DMS53 treated with DMSO at 0.1 percent for 48 hours (cell line): Measurements from ENCODE around the gene BTBD16.

Experiments
- DNase-seq: peaks from one replicate; lab custom pipeline; 2025; ENCODE audit not compliant: unreplicated experiment; lab: John Stamatoyannopoulos, UW

BTBD16 gene

DNA sequence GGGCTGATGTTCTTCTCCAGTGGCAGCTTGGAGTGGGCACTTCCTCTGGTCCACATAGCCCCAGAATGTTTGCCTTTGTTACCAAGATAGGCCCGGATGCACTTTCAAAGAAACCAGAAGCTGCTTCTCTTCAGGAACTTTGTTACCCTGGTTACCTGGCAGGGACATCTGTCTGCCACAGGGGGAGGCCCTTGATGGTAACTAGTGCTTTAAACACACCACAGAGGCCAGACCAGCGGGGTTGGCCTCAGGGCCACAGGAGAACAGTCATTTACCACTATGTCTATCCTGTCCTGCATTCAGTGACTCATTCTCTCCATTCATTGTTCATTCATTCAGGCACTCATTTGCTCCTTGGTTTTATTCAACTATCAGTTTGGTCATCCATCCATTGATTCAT lies 91.5 kb downstream of the BTBD16 start:
- DNase-seq: no peak

DNA sequence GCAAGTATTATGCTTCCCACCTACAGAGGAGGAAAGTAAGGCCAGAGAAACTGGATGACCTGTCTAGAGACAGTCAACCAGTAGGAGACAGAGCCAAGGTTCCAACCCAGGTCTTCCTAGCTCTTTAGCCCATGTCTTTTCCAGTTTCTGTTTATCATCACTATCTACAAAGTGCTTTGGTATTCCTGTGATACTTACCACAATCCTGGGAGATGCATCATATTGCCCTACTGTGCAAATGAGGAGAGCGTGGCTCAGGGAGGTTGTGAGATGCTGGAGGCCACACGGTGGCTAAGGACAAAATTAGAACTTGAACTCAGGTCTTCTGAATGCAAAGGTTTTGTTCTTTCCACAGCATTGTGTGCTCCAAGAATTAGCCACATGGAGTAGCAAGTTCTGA lies 92.2 kb downstream of the BTBD16 start:
- no peak for DNase-seq

DNA sequence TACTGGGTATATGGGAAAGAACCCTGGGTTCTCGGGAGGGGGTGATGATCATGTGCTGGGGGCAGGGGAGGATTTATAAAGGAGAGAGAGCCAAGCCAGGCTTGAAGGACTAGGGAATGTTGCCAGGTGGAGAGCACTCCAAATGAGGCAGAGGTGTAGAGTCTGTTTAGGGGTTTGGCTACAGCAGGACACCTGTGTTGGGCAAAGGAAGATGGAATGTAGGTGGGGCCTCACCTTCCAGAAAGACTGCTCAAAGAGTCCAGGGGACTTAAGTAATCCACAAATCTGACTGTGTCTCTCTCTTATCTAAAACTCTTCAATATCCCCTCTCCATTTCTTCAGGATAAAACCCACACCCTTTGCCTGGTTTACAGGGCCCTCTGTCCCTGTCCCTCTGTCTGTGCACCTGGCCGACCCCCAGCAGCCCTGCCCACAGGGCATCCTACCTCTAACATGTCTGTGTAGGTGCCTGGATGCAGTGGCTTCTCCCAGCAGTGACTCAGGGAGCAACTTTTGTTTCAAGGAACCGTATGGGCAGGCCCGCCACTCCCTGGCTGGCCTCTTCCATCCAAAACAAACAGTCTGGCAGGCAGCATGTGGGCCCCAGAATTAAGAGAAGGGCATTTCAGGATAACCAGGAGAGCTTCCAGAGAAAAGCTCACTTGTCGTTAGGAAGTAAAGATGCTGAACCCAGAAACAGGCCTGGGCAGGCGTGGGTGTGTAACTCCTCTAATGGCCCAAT lies 92.8 kb downstream of the BTBD16 start:
- DNase-seq: no peak

DNA sequence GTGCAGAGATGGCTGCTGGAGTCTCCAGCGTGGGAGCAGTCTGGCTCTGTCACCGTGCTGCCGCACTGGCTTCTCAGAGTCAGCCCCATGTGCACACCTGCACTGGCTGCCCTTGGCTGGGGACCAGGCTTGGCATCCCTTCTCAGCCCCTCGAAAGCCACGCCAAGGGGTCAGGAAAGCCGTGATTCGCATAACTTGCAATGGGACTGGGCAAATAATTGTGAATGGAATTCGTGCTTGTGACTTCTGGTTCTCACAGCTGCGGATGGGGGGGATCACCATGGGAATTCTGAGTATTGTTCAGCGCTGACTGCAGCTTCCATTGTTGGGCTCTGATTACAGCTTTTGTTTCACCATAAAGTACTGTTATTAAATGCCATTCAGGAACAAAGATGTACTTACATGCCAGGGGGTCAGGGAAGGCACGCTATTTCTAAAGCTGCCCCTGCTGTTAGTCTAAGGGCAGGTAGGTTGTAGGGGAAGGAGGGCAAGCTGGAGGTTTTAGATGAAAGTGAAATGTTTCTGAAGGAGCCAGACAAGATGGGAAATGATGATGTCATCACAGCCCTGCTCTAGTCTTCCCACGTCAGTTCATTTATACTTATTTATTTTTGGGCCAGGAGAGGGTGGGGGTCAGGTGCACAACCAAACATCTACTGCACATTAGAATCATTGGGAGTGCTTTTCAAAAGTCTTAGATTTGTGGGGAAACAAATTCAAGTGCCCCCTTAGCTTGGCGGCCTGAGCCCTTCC lies 97.6 kb downstream of the BTBD16 start:
- DNase-seq: no peak

DNA sequence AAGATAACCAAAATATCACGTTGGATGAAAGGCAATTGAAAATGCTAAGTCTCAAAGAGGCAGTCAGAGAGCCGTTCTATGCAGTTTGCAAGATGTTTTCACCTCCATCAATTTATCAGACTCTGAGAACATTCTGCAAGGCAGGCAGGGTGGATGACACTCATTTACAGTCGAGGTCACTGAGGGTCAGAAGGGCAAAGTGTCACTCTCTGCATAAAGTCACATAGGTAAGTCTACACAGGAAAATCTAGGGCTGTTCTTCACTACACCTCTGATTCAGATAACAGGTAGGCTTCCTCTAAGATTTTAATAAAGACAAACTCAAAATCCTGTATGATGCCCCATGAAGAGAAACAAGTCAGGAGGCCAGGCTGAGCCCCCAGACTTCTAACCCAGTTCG lies 102.0 kb downstream of the BTBD16 start:
- DNase-seq: no peak

DNA sequence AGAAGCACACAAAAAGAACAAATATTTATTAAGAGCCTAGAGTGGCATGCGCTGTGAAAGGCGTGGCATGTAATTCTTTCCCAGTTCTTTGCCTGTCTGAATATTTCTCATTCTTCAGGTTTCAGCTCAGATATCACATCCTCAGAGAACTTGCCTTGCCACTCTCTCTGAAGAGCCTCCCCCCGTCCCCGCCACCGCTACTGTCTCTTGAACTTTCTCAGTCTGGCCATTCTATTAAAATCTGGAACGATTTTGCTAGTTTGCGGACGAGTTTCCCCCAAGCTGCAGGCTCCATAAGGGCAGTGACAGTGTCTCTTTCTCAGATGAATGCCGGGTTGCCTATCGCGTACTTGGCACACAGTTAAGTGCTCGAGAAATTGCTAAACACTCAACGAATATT lies 102.6 kb downstream of the BTBD16 start:
- no peak for DNase-seq

DNA sequence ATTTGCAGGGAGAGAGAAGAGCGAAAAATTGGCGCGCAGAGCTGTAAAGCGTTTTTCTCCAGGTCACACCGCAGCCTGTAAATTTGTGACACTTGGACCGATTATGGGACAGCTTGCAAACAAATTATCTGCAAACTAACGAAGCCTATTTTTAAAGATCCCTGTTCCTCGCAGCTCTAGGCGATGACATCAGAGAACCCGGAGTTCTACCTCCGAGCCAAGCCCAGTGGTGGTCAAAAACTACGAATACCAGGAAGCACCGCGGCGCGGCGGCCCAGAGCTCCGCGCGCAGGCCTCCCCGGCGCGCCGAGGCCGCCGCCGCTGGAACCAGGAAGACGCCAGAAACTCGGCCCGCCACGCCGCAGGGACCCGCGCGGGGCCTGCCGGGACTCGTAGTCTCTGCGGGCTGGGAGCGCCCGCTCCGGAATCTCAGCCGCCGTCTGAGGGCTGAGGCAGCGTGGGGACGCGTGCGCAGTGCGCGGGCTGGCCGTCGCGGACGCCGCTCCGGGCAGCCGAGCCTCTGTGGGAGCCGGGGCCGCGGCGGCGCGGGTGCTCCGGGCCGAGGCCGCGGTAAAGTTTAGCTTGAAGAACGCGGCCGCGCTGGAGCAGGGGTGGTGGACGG lies 103.3 kb downstream of the BTBD16 start, which contains the start of gene PLEKHA1:
PLEKHA1 (plus strand) TSS at position 472 of the 622 bp plus-strand sequence. CDS start 18,493 bp downstream, outside the sequence.
- DNase-seq: peak; percentile 94

DNA sequence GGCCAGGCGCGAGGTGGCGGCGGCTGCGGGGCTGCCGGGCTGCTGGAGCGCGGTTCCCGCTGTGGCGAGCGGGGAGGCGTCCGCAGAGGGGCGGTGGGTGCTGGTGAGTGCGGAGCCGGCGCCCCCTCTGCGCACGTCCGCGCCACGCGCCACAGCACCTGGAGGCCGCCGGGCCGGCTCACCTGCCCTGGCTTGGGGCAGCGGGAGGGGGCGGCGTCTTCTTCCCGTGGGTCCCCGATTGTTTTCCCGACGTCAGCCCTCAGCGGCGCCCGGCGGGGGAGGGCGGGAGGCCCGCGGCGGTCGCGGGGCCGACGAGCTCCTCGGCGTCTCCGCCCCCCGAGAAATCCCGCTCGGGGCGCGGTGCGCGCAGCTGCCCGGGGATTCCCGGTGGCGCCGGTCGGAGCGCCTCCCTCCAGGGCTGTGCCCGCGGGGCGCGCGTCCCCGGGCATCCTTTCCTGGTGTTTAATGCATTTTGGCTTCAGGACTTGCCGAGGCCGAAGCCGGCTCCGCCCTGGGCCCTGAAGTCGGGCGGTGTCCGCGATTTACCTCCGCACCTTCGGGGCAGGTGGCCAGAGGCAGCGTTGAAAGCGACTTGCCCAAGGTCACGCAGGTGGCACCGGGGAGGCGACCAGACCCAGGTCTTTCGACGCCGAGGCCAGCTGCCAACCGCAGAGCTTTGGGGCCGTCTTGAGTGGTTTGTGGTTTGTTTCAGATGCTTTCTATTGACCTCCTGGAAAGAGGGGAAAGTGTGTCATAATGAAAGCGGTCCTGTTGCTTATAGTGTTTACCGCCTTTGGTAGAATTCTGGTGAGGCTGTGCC lies 104.0 kb downstream of the BTBD16 start:
- DNase-seq: peak; percentile 22

DNA sequence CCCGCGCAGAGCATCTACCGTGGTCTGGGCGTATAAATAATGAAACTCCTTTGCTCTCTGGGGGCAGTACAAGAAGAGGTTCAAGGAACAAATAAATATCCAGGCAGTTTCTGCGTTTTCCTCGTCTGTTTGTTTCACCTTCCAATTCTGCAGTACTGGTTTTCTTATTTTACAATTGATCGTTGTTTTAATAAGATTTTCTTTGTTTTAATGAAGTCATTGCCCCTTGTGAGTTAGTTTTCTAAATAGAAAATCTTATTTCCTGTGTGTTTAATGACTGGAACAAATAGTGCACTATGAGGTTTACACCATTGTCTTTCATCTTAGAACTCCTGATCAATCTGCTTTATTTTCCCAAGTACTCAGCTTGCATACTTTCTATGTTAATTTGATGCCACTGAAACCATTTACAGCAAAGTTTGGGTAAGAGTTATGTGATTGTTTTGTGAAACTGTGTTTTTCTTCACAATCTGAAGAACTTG lies 104.6 kb downstream of the BTBD16 start:
- DNase-seq: no peak

DNA sequence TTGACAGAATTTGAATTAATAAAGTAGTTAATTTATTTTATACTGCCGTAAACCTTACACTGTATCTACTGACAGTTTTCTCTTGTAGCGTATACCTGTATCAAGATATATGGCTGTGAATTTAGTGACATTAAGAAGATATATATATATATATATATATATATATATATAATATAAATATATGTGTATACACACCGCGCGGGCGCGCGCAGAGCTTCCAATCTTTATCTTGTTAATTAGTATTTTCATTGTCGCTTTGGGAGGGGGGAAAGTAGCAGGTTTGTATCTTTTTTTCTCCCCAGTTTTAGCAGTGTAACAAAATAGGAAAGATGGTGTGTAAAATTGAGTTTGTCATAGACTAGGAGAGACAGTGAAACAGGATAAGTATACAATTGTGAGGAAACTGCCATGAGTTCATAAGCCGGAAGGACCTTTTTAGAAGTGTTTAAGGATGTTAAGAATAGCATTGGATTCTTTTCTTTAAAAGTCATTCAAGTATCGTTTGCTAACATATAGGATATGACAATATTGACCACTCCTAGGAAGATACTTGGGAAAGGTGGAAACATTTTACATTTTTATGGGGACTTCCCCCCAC lies 105.4 kb downstream of the BTBD16 start:
- peak; percentile 15 for DNase-seq

DNA sequence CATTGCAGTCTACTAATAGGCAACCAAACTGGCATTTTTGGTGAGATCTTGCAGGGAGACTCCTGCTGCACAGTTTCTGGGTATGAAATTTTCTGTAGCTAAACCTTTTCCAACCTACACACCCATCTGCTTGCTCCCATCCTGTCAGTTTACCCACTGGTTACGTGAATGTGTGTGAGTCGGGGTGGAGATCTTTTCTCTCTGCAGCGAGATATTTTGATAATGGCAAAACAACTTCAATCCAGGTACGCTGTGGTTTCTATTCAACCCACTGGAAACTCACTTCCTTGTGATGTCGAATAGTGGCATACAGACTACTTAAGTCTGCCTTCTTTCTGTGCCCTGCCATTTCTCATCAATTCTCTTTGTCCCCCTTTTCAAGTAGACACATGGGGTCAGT lies 107.9 kb downstream of the BTBD16 start:
- no peak for DNase-seq

DNA sequence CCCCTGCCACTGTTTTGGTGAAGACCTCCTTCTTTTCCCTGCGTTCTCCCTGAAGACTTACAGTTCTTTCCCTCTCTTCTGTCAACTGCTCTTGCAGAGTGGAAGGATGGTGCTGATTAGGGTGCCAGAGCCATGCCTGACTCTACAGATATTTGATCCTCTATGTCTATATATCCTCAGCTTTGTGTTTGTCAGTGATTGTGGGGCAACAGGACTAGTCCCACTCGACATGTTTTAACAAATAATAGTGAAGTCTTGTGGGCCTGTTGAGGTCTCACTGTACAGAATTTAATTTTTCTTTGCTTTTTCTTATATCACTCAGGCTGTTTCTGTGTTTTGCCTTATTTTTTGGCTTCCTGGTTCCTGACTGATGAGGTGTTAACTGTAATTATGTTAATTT lies 108.4 kb downstream of the BTBD16 start:
- no peak for DNase-seq

DNA sequence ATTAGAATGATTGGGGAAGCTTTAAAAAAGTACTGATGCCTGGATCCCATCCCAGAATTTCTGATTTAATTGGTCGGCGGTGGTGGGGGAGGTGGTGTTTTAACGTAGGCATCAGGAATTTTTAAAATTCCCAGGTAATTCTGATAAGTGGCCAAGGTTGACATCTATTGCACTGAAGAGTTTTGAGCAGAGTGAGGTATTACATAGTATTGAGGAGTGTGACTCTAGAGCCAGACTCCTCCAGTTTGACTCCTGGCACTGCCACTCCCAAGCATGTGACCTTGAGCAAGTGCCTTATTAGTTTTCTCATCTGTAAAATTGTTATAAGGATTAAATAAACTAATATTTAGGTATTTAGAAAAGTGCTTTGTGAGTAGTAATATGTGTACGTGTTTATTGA lies 109.6 kb downstream of the BTBD16 start:
- no peak for DNase-seq

DNA sequence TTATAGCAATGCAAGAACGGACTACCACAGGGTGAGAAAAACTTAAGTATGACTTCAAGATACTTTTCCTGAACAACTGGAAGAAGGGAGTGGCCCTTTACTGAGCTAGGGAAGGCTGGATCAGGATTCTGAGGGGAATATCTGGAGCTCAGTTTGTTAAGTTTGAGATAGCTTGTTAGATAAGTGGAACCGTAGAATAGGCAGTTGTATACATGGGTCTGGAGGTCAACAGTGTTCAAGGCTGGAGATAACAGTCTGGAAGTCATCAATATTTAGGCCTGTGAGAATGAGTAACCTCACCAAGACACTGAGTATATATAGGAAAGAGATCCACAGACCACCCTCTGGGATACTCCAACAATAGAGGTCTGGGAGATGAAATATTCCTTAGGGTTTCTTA lies 110.6 kb downstream of the BTBD16 start:
- DNase-seq: no peak

DNA sequence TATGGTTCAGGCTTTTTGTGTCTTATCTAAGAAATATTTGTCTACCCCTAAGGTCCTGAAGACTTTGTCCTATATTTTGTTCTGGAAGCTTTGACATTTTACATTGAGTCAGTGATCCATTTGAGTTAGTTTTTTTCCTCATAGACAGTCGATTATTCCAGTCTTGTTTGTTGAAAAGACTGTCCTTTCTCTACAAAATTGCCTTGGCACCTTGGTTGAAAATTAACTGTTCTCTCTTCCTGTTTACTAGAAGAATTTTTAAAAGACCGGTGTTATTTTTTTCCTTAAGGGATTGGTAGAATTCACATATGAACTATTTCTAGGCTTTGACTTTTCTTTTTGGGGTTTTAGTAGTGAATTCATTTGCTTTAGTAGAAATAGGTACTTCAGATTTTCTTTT lies 115.4 kb downstream of the BTBD16 start:
- DNase-seq: no peak

DNA sequence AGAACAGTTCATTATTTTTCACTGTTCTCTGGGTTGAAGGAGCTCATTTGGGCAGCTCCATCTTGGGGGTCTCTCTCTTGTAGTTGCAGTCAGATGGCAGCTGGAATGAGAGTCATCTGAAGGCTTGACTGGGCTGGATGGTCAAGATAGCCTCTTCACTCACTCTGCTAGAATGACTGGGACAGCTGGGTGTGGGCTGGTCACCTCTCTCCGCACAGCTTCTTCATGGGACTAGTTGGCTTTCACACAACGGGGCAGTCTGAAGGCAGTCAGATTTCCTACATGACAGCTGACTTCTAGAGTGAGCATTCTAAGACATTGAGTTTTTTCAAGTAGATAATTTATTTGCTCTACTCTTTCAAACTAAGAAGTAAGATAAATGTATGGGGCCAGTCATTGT lies 116.5 kb downstream of the BTBD16 start:
- DNase-seq: no peak
